ENCODE results near the gene TOX2. TPM values are rescaled to one million over a fixed set of nuclear protein-coding genes. Genes with fewer than 3 reads are reported as not detected.

The TOX2 gene
- total RNA-seq, 1 experiment from 2014 or later = 1.8 TPM

GRCh38 chr20:43944653-43945235, 30.1 kb downstream of the TOX2 start:
- ChIA-PET POLR2A (ENCODE audit: unreplicated experiment) (no interaction called here), CTCF (no interaction called here)
- intact Hi-C loops (cut with micrococcal nuclease) = loop anchor here (5.0 to 10.0 kb wide), 2 partner anchors 138 to 190 kb away; no protein-coding TSS in a partner anchor
- ATAC-seq = no peak
- Histone ChIP-seq H3K4me1 (ENCODE audit: insufficient read depth, low read length) (peaks cover 37% of the 10 kb centered on the region), H3K4me3 (ENCODE audit: low read length) (no peak overlapping the region), H3K27ac (ENCODE audit: low read length) (no peak overlapping the region), H3K9me2 (replicated peaks; ENCODE audit: low read length) (no peaks in the 10 kb centered on the region), H3K9me3 (ENCODE audit: low read length) (no peaks in the 10 kb centered on the region), H2AFZ (ENCODE audit: low read length) (no peak overlapping the region), H3K27me3 (ENCODE audit: low read length) (no peaks in the 10 kb centered on the region), H3K36me3 (ENCODE audit: low read depth, low read length) (no peaks in the 10 kb centered on the region), H4K20me1 (ENCODE audit: low read length) (no peaks in the 10 kb centered on the region), H3K79me2 (ENCODE audit: low read length) (no peaks in the 10 kb centered on the region), H3F3A (ENCODE audit: low read length, unreplicated experiment) (peaks cover 4% of the 10 kb centered on the region), H3K9ac (ENCODE audit: low read length) (no peak overlapping the region), H3K4me2 (ENCODE audit: low read length) (no peak overlapping the region)
- TF ChIP-seq EZH2phosphoT487 (IDR thresholded peaks at IDR 0.05; ENCODE audit: borderline replicate concordance, low read length) (no peak), EZH2 (IDR thresholded peaks at IDR 0.05; ENCODE audit: low read length, unreplicated experiment) (no peak)
- TF ChIP-seq, protein P1, sequence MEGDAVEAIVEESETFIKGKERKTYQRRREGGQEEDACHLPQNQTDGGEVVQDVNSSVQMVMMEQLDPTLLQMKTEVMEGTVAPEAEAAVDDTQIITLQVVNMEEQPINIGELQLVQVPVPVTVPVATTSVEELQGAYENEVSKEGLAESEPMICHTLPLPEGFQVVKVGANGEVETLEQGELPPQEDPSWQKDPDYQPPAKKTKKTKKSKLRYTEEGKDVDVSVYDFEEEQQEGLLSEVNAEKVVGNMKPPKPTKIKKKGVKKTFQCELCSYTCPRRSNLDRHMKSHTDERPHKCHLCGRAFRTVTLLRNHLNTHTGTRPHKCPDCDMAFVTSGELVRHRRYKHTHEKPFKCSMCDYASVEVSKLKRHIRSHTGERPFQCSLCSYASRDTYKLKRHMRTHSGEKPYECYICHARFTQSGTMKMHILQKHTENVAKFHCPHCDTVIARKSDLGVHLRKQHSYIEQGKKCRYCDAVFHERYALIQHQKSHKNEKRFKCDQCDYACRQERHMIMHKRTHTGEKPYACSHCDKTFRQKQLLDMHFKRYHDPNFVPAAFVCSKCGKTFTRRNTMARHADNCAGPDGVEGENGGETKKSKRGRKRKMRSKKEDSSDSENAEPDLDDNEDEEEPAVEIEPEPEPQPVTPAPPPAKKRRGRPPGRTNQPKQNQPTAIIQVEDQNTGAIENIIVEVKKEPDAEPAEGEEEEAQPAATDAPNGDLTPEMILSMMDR (conservative IDR thresholded peaks at IDR 0.05; ENCODE audit: low read depth, low read length) = no peak
- no peak for DNase-seq
- no TSS peak for BruUV-seq (replicated peaks)

DNA sequence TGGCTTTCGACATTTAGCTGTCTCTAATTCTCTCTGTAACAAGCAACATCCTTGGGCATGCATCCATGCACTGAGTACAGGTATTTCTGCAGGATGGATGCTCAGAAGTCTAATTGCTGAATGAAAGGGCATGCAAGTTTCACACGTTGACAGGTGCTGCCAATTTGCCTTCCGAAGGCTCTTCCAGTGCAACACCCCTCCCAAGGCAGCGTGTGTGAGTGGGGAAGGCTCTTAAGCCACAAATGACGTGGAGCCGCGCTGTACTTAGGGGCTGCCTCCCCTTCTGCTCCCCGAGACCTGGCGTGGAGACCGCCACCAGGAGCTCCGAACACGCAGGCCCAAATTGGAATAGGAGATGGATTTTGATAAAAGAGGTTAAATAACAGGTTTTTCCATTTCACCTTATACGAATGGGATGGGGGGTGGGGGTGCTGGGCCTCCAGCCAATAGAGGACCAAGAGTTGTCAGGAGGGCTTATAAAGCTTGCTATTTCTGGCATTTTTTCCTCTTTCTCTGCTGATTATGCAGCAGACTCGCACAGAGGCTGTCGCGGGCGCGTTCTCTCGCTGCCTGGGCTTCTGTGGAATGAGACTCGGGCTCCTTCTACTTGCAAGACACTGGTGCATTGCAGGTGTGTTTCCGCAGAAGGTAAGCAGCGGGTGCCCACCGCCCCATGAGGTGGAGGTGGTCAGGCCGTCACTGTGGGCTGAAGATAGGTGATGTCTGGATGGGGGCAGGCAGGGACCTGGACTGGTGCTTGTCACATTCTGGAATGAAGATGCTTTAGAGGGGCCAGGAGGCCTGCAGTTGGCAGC, 30.9 kb downstream of the TOX2 start:
- CTCF ChIA-PET = no interaction called here
- Histone ChIP-seq H3K4me2 (ENCODE audit: low read length) (no peak overlapping the region), H4K20me1 (ENCODE audit: low read length) (no peaks in the 10 kb centered on the region), H3K9ac (ENCODE audit: low read length) (no peak overlapping the region), H3K27me3 (ENCODE audit: low read length) (no peaks in the 10 kb centered on the region), H2AFZ (ENCODE audit: low read length) (no peak overlapping the region), H3K79me2 (ENCODE audit: low read length) (no peaks in the 10 kb centered on the region), H3K9me2 (replicated peaks; ENCODE audit: low read length) (no peaks in the 10 kb centered on the region), H3F3A (ENCODE audit: low read length, unreplicated experiment) (peaks cover 4% of the 10 kb centered on the region), H3K36me3 (ENCODE audit: low read depth, low read length) (no peaks in the 10 kb centered on the region), H3K4me3 (ENCODE audit: low read length) (no peak overlapping the region), H3K4me1 (ENCODE audit: insufficient read depth, low read length) (peaks cover 29% of the 10 kb centered on the region), H3K9me3 (ENCODE audit: low read length) (no peaks in the 10 kb centered on the region), H3K27ac (ENCODE audit: low read length) (no peak overlapping the region)
- intact Hi-C loops (cut with micrococcal nuclease) = loop anchor here (10.0 kb wide), 1 partner anchor 191 kb away; no protein-coding TSS in a partner anchor
- POLR2A ChIA-PET (ENCODE audit: unreplicated experiment) = no interaction called here
- TF ChIP-seq EZH2 (IDR thresholded peaks at IDR 0.05; ENCODE audit: low read length, unreplicated experiment) (no peak), EZH2phosphoT487 (IDR thresholded peaks at IDR 0.05; ENCODE audit: borderline replicate concordance, low read length) (no peak)
- TF ChIP-seq, protein P1 (conservative IDR thresholded peaks at IDR 0.05; ENCODE audit: low read depth, low read length) = no peak
- ATAC-seq (no peak), DNase-seq (no peak)
- no TSS peak for BruUV-seq (replicated peaks)

DNA sequence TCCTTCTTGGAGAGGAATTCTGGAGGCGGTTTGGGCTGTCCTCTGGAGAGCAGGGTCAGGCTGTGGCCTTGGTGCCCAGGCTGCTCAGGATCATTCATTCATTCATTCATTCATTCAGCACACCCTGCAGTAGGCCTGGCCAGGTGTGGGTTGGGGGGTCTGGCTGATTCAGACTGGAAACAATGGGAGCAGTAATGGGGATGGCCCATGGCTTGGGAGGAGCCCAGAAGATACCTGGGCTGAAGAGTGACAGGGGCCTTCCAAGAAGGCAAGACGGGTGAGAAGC, 31.5 kb downstream of the TOX2 start:
- ChIA-PET POLR2A (ENCODE audit: unreplicated experiment) (no interaction called here), CTCF (no interaction called here)
- no peak overlapping the region for H3K4me3 ChIP-seq (ENCODE audit: low read length)
- H2AFZ ChIP-seq (ENCODE audit: low read length) = no peak overlapping the region
- peaks cover 23% of the 10 kb centered on the region for H3K4me1 ChIP-seq (ENCODE audit: insufficient read depth, low read length)
- H3K9me3 ChIP-seq (ENCODE audit: low read length) = no peaks in the 10 kb centered on the region
- no TSS peak for BruUV-seq (replicated peaks)
- H3K79me2 ChIP-seq (ENCODE audit: low read length) = no peaks in the 10 kb centered on the region
- TF ChIP-seq, protein P1 (conservative IDR thresholded peaks at IDR 0.05; ENCODE audit: low read depth, low read length) = no peak
- TF ChIP-seq EZH2 (IDR thresholded peaks at IDR 0.05; ENCODE audit: low read length, unreplicated experiment) (no peak), EZH2phosphoT487 (IDR thresholded peaks at IDR 0.05; ENCODE audit: borderline replicate concordance, low read length) (no peak)
- intact Hi-C loops (cut with micrococcal nuclease) = loop anchor here (10.0 kb wide), 1 partner anchor 191 kb away; no protein-coding TSS in a partner anchor
- DNase-seq = no peak
- H4K20me1 ChIP-seq (ENCODE audit: low read length) = no peaks in the 10 kb centered on the region
- peaks cover 4% of the 10 kb centered on the region for H3F3A ChIP-seq (ENCODE audit: low read length, unreplicated experiment)
- H3K4me2 ChIP-seq (ENCODE audit: low read length) = no peak overlapping the region
- ATAC-seq = no peak
- H3K9ac ChIP-seq (ENCODE audit: low read length) = no peak overlapping the region
- no peaks in the 10 kb centered on the region for H3K27me3 ChIP-seq (ENCODE audit: low read length)
- H3K9me2 ChIP-seq (replicated peaks; ENCODE audit: low read length) = no peaks in the 10 kb centered on the region
- no peaks in the 10 kb centered on the region for H3K36me3 ChIP-seq (ENCODE audit: low read depth, low read length)
- H3K27ac ChIP-seq (ENCODE audit: low read length) = no peak overlapping the region

All from PC-3 (cell line).